AG10803 (cell line): ENCODE data around the gene STX4.

Source experiments
- DNase-seq: peaks from one replicate; pipeline ENCODE4 v3.0.0; 2010; ENCODE audit warnings: low read depth
- H3K4me3 ChIP-seq: 2 replicates; pipeline ENCODE4 v1.5.1; 2011; ENCODE audit warnings: mild to moderate bottlenecking, low read length, control low read depth
- CTCF ChIP-seq: conservative IDR thresholded peaks from 2 replicates; pipeline ENCODE4 v1.5.1; 2011; ENCODE audit warnings: mild to moderate bottlenecking, low read length, control low read depth, inconsistent platforms

The STX4 gene

GRCh38 chr16:30995927-30996323 is 37.4 kb upstream of the STX4 start:
- no peak overlapping the region for H3K4me3 ChIP-seq
- TF ChIP-seq CTCF, result no peak
- no peak for DNase-seq

- no peak for TF ChIP-seq CTCF
- peak overlapping the region; percentile 76 for H3K4me3 ChIP-seq
- peak; percentile 37 for DNase-seq
Observed at GRCh38 chr16:30996324-30996984, 36.9 kb upstream of the STX4 start.

GRCh38 chr16:30996985-30997724 is 36.2 kb upstream of the STX4 start:
- no peak for TF ChIP-seq CTCF
- DNase-seq, result peak; percentile 78
- peak overlapping the region; percentile 76 for H3K4me3 ChIP-seq

- H3K4me3 ChIP-seq, result peak overlapping the region; percentile 64
- DNase-seq, result peak; percentile 82
- TF ChIP-seq CTCF, result no peak
Observed at GRCh38 chr16:30997725-30998711, 35.3 kb upstream of the STX4 start.

- TF ChIP-seq CTCF, result no peak
- peak; percentile 60 for DNase-seq
- no peak overlapping the region for H3K4me3 ChIP-seq
Observed at GRCh38 chr16:30998852-30999761, 34.3 kb upstream of the STX4 start.

GRCh38 chr16:31000671-31001382 is 32.5 kb upstream of the STX4 start:
- DNase-seq, result no peak
- TF ChIP-seq CTCF, result no peak
- H3K4me3 ChIP-seq, result no peak overlapping the region
